HepG2 (cell line): ENCODE data around the gene MPV17L2. TPM values are rescaled to one million over a fixed set of nuclear protein-coding genes. Genes with fewer than 3 reads are reported as not detected.
A peak's percentile ranks its signal among the peaks of the same experiment; 100 is the strongest.

Source experiments
- CEBPB ChIP-seq: IDR thresholded peaks from 2 replicates; pipeline ENCODE4 v1.6.1; 2011; ENCODE audit warnings: low read depth, low read length, improper control_type of control experiment, borderline replicate concordance
- DBP ChIP-seq: sonication (generic); formaldehyde crosslinking; IDR thresholded peaks from 2 replicates; pipeline ENCODE4 v1.4.0; 2020; ENCODE audit warnings: missing genetic modification reagents; ENCODE audit errors: not compliant biosample characterization
- FOSL2 ChIP-seq: sonication (generic); formaldehyde crosslinking; IDR thresholded peaks from 2 replicates; pipeline ENCODE4 v1.4.0; 2020; ENCODE audit warnings: missing genetic modification reagents
- GATAD1 ChIP-seq: IDR thresholded peaks from 2 replicates; pipeline ENCODE4 v1.6.1; 2016; ENCODE audit warnings: missing genetic modification reagents, missing compliant biosample characterization
- MTA1 ChIP-seq: sonication (generic); formaldehyde crosslinking; IDR thresholded peaks from 2 replicates; pipeline ENCODE4 v1.4.0; 2020; ENCODE audit warnings: missing genetic modification reagents, mild to moderate bottlenecking, borderline replicate concordance
- NBN ChIP-seq: fragments of 450-650 bp; conservative IDR thresholded peaks from 2 replicates; pipeline ENCODE4 v1.6.1; 2017
- NFKBIZ ChIP-seq: IDR thresholded peaks from 2 replicates; pipeline ENCODE4 v1.6.1; 2018; ENCODE audit warnings: missing genetic modification reagents, missing compliant biosample characterization
- TOPORS ChIP-seq: sonication (generic); formaldehyde crosslinking; IDR thresholded peaks from 2 replicates; pipeline ENCODE4 v1.8.0; 2023; ENCODE audit warnings: mild to moderate bottlenecking, missing genetic modification reagents
- ZC3H13 ChIP-seq: sonication (generic); formaldehyde crosslinking; IDR thresholded peaks from 2 replicates; pipeline ENCODE4 v1.8.1; 2023; ENCODE audit warnings: mild to moderate bottlenecking, missing genetic modification reagents, moderate library complexity
- ZEB1 ChIP-seq: IDR thresholded peaks from 2 replicates; pipeline ENCODE4 v1.6.1; 2012; ENCODE audit warnings: mild to moderate bottlenecking, low read depth, inconsistent platforms; ENCODE audit not compliant: insufficient replicate concordance
- ZMAT3 ChIP-seq: sonication (generic); formaldehyde crosslinking; conservative IDR thresholded peaks from 2 replicates; pipeline ENCODE4 v1.7.0; 2021; ENCODE audit warnings: missing genetic modification reagents
- ZMYM4 ChIP-seq: sonication (generic); formaldehyde crosslinking; IDR thresholded peaks from 2 replicates; pipeline ENCODE4 v1.8.1; 2023; ENCODE audit warnings: mild to moderate bottlenecking, missing genetic modification reagents
- ZNF329 ChIP-seq: sonication (generic); formaldehyde crosslinking; IDR thresholded peaks from 2 replicates; pipeline ENCODE4 v1.9.0; 2021; ENCODE audit warnings: low read depth, mild to moderate bottlenecking, missing genetic modification reagents
- ZNF550 ChIP-seq: sonication (generic); formaldehyde crosslinking; IDR thresholded peaks from 2 replicates; pipeline ENCODE4 v1.4.0; 2020; ENCODE audit warnings: mild to moderate bottlenecking, missing genetic modification reagents, borderline replicate concordance
- ZNF580 ChIP-seq: IDR thresholded peaks from 2 replicates; pipeline ENCODE4 v1.6.1; 2016; ENCODE audit warnings: low read depth, borderline replicate concordance
- ZNF605 ChIP-seq: sonication (generic); formaldehyde crosslinking; IDR thresholded peaks from 2 replicates; pipeline ENCODE4 v1.8.0; 2022; ENCODE audit warnings: mild to moderate bottlenecking, missing genetic modification reagents
- ZNF644 ChIP-seq: IDR thresholded peaks from 2 replicates; pipeline ENCODE4 v1.6.1; 2016; ENCODE audit warnings: low read depth
- ZNF891 ChIP-seq: sonication (generic); formaldehyde crosslinking; IDR thresholded peaks from 2 replicates; pipeline ENCODE4 v1.5.0; 2020; ENCODE audit warnings: mild to moderate bottlenecking, missing genetic modification reagents
- ZSCAN30 ChIP-seq: sonication (generic); formaldehyde crosslinking; IDR thresholded peaks from 2 replicates; pipeline ENCODE4 v1.5.0; 2020; ENCODE audit warnings: mild to moderate bottlenecking, missing genetic modification reagents
- ZXDC ChIP-seq: sonication (generic); formaldehyde crosslinking; IDR thresholded peaks from 2 replicates; pipeline ENCODE4 v1.5.0; 2020; ENCODE audit warnings: mild to moderate bottlenecking, missing genetic modification reagents
- polyA plus RNA-seq, 8 experiments: library from polyadenylated mRNA; depleted of rRNA in 3 of 8; stranded (reverse) in 7 of 8; unstranded in 1 of 8; fragments of >200 nt; fragmentation: Illumina TruSeq in 4 of 8; extraction: Trizol in 4 of 8; gene quantifications; 2 replicates each; pipeline versions ENCODE4 v1.2.1 to v1.2.3, GENCODE V29; 2011 to 2016; ENCODE audit warnings: low read depth in 4 of 8, missing spikeins in 1 of 8, mixed read lengths in 1 of 8; ENCODE audit not compliant: insufficient read depth in 1 of 8
- total RNA-seq, 5 experiments: library from RNA; depleted of rRNA; stranded (reverse); fragments of >200 nt; fragmentation: Illumina TruSeq; extraction: Trizol; gene quantifications; 2 replicates each; pipeline ENCODE4 v1.2.3, GENCODE V29; 2016; ENCODE audit warnings: low read depth in 1 of 5
- TF ChIP-seq, protein P1 (sequence below): sonication (generic); formaldehyde crosslinking; IDR thresholded peaks from 2 replicates; pipeline ENCODE4 v1.4.0; 2020; ENCODE audit warnings: mild to moderate bottlenecking, missing genetic modification reagents
- TF ChIP-seq, protein P2 (sequence below): sonication (generic); formaldehyde crosslinking; IDR thresholded peaks from 2 replicates; pipeline ENCODE4 v1.8.1; 2023; ENCODE audit warnings: mild to moderate bottlenecking, missing genetic modification reagents
- TF ChIP-seq, protein P3 (sequence below): sonication (generic); formaldehyde crosslinking; IDR thresholded peaks from 2 replicates; pipeline ENCODE4 v1.5.1; 2020; ENCODE audit warnings: mild to moderate bottlenecking, missing genetic modification reagents, moderate library complexity

MPV17L2 gene
- total and polyA plus RNA-seq, 2 of the 13 experiments (the other 11 are each of a cell fraction or from before 2014, with no cell fraction given) = 13.6 to 16.7 TPM

DNA sequence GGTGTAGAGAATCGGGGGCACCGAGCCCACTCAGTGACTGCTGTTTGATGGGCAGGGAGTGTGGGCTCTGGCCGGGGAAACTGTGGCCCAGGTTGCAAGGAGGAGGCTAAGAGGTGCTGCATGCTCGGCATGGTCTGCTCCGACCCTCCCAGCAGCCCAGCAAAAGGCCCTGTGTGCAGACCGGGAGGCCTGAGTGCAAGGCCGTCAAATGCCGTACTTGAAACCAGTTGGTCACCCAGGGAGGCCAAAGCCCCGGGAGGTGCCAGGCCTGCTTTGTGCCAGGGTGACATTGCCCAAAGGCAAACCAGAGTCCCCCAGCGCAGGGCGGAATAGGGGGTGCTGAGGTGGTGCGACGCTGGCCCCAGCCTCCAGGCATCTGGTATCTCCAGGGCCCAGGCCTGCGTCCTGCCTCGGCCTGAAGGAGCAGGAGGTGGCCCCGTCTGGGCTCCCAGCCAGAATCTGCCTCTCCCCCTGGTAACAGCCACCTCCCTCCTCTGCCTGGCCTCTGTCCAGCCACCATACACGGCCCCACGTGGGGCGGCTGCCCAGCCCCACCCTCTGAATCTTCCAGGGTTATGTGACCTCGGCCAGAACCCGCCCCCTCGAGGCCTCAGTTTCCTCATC is 36.1 kb upstream of the MPV17L2 start (continued):
- TF ChIP-seq, protein P1, sequence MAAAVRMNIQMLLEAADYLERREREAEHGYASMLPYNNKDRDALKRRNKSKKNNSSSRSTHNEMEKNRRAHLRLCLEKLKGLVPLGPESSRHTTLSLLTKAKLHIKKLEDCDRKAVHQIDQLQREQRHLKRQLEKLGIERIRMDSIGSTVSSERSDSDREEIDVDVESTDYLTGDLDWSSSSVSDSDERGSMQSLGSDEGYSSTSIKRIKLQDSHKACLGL (CRISPR knock-in tag) = no peak
- TF ChIP-seq CEBPB (no peak), TOPORS (no peak), ZNF329 (no peak), ZEB1 (no peak), ZNF580 (no peak), NFKBIZ (no peak), ZNF550 (no peak), ZXDC (CRISPR knock-in tag) (no peak), DBP (no peak), ZNF891 (CRISPR knock-in tag) (no peak), ZNF644 (CRISPR knock-in tag) (no peak), ZMAT3 (CRISPR knock-in tag) (no peak), ZNF605 (CRISPR knock-in tag) (no peak), NBN (no peak), ZMYM4 (CRISPR knock-in tag) (no peak), ZC3H13 (CRISPR knock-in tag) (no peak), GATAD1 (CRISPR knock-in tag) (no peak), ZSCAN30 (no peak), MTA1 (CRISPR knock-in tag) (no peak), FOSL2 (CRISPR knock-in tag) (no peak)
- TF ChIP-seq, protein P2, sequence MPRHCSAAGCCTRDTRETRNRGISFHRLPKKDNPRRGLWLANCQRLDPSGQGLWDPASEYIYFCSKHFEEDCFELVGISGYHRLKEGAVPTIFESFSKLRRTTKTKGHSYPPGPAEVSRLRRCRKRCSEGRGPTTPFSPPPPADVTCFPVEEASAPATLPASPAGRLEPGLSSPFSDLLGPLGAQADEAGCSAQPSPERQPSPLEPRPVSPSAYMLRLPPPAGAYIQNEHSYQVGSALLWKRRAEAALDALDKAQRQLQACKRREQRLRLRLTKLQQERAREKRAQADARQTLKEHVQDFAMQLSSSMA = no peak
- TF ChIP-seq, protein P3, sequence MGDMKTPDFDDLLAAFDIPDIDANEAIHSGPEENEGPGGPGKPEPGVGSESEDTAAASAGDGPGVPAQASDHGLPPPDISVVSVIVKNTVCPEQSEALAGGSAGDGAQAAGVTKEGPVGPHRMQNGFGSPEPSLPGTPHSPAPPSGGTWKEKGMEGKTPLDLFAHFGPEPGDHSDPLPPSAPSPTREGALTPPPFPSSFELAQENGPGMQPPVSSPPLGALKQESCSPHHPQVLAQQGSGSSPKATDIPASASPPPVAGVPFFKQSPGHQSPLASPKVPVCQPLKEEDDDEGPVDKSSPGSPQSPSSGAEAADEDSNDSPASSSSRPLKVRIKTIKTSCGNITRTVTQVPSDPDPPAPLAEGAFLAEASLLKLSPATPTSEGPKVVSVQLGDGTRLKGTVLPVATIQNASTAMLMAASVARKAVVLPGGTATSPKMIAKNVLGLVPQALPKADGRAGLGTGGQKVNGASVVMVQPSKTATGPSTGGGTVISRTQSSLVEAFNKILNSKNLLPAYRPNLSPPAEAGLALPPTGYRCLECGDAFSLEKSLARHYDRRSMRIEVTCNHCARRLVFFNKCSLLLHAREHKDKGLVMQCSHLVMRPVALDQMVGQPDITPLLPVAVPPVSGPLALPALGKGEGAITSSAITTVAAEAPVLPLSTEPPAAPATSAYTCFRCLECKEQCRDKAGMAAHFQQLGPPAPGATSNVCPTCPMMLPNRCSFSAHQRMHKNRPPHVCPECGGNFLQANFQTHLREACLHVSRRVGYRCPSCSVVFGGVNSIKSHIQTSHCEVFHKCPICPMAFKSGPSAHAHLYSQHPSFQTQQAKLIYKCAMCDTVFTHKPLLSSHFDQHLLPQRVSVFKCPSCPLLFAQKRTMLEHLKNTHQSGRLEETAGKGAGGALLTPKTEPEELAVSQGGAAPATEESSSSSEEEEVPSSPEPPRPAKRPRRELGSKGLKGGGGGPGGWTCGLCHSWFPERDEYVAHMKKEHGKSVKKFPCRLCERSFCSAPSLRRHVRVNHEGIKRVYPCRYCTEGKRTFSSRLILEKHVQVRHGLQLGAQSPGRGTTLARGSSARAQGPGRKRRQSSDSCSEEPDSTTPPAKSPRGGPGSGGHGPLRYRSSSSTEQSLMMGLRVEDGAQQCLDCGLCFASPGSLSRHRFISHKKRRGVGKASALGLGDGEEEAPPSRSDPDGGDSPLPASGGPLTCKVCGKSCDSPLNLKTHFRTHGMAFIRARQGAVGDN (CRISPR knock-in tag) = peak; percentile 77
